Neural crest cell (in vitro differentiated cells): Measurements from ENCODE around the gene PTTG1IP. TPM values are rescaled to one million over a fixed set of nuclear protein-coding genes. Genes with fewer than 3 reads are reported as not detected.

Experiments used
- DNase-seq: peaks from one replicate; pipeline ENCODE4 v3.0.0; 2021; ENCODE audit warnings: low read depth, mixed read lengths, low spot score
- H3K27ac Mint-ChIP-seq: one replicate; pipeline ENCODE4 v1.8.0; 2021; ENCODE audit warnings: mild to moderate bottlenecking, mixed read lengths; ENCODE audit not compliant: unreplicated experiment
- H3K27me3 Mint-ChIP-seq: 2 replicates; pipeline ENCODE4 v1.8.0; 2021; ENCODE audit warnings: low read depth, mild to moderate bottlenecking, mixed read lengths
- H3K36me3 Mint-ChIP-seq: 2 replicates; pipeline ENCODE4 v1.8.0; 2021; ENCODE audit warnings: low read depth, mild to moderate bottlenecking, mixed read lengths
- H3K4me1 Mint-ChIP-seq: 2 replicates; pipeline ENCODE4 v1.8.0; 2021; ENCODE audit warnings: mixed read lengths
- H3K4me3 Mint-ChIP-seq: one replicate; pipeline ENCODE4 v1.8.0; 2021; ENCODE audit warnings: mild to moderate bottlenecking, mixed read lengths
- H3K9me3 Mint-ChIP-seq: 2 replicates; pipeline ENCODE4 v1.8.0; 2021; ENCODE audit warnings: mixed read lengths
- CTCF ChIP-seq: fragments of 200-600 bp; sonication (generic); conservative IDR thresholded peaks from 2 replicates; pipeline ENCODE4 v1.5.0; 2021; ENCODE audit warnings: antibody characterized with exemption, mild to moderate bottlenecking
- total RNA-seq: library from RNA; stranded (reverse); gene quantifications from 2 replicates; pipeline ENCODE4 v1.2.1, GENCODE V29; 2021

Gene PTTG1IP
- total RNA-seq, 1 donor from 2014 or later = 164 TPM

DNA sequence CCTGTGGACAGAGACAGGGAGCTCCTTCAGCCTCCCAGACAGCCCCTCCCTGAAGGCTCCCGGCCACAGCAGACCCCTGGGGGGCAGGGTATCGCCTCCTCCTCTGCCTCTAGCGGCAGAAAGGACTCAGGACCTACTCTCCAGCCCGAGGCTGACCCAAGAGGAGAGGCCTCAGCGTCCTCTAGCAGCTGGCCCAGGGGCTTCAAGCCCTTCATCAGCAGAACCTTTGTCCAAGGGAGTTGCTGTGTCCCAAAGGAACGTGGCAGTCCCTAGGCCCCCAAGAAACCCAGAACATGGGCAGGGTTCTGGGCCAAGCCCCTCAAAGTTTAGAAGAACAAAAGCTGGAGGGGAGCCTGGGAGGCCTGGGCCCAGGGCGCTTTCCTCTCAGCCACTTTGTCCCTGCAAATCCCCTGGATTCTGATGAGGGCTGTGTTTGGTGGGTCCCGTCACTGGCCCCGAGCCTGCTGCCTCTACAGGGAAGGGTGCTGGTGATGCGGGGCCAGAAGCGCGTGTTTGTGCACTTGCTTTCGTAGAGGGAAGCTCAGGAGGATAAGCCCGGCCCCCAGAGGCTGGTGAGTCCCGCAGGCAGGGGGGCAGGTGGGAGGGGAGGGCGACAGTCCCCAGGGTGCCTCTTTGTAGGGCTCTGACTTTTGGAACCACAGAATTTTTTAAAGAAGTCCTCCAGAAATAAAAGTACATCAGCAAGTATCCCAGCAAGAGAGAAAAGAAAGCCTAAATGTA lies 33.9 kb upstream of the PTTG1IP start:
- H3K27me3 Mint-ChIP-seq = peaks cover 4% of the 10 kb centered on the region
- no peak overlapping the region for H3K27ac Mint-ChIP-seq
- no peaks in the 10 kb centered on the region for H3K36me3 Mint-ChIP-seq
- DNase-seq = no peak
- TF ChIP-seq CTCF = no peak
- H3K9me3 Mint-ChIP-seq = no peaks in the 10 kb centered on the region
- H3K4me1 Mint-ChIP-seq = peaks cover 5% of the 10 kb centered on the region
- H3K4me3 Mint-ChIP-seq = no peak overlapping the region

DNA sequence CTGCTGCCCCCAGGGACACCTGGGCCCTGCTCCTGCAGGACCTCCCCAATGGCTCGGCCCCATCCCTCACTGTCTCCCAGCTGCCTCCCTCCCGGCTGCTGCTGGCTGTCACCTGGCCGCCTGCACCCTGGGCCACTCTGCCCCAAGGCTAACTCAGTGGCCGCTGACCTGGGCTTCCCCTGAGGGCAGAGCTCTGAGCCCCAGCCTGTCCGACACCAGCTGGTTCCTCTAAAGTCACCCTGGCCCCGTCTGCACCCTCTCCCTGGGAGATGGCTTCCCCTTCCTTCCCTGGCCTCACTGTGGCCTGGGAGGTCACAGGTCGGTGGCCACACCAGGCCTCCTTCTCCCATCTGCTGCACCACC lies 32.2 kb upstream of the PTTG1IP start:
- DNase-seq = no peak
- Mint-ChIP-seq H3K9me3 (no peaks in the 10 kb centered on the region), H3K4me3 (no peak overlapping the region), H3K36me3 (no peaks in the 10 kb centered on the region), H3K4me1 (peaks cover 5% of the 10 kb centered on the region), H3K27me3 (peaks cover 4% of the 10 kb centered on the region), H3K27ac (no peak overlapping the region)
- no peak for TF ChIP-seq CTCF

GRCh38 chr21:44905016-44905727 lies 31.7 kb upstream of the PTTG1IP start:
- peaks cover 4% of the 10 kb centered on the region for H3K27me3 Mint-ChIP-seq
- no peaks in the 10 kb centered on the region for H3K36me3 Mint-ChIP-seq
- H3K9me3 Mint-ChIP-seq = no peaks in the 10 kb centered on the region
- H3K4me1 Mint-ChIP-seq = peaks cover 5% of the 10 kb centered on the region
- H3K4me3 Mint-ChIP-seq = no peak overlapping the region
- H3K27ac Mint-ChIP-seq = no peak overlapping the region
- DNase-seq = no peak
- TF ChIP-seq CTCF = no peak

- TF ChIP-seq CTCF = no peak
- H3K4me1 Mint-ChIP-seq = peaks cover 5% of the 10 kb centered on the region
- peak overlapping the region; percentile 64 for H3K27ac Mint-ChIP-seq
- H3K36me3 Mint-ChIP-seq = no peaks in the 10 kb centered on the region
- no peaks in the 10 kb centered on the region for H3K9me3 Mint-ChIP-seq
- H3K4me3 Mint-ChIP-seq = no peak overlapping the region
- H3K27me3 Mint-ChIP-seq = peaks cover 4% of the 10 kb centered on the region
- no peak for DNase-seq
These were observed 30.8 kb upstream of the PTTG1IP start for GRCh38 chr21:44904141-44904923.

GRCh38 chr21:44903689-44904088 lies 30.2 kb upstream of the PTTG1IP start:
- Mint-ChIP-seq H3K36me3 (no peaks in the 10 kb centered on the region), H3K4me1 (peaks cover 5% of the 10 kb centered on the region), H3K4me3 (no peak overlapping the region), H3K27me3 (peaks cover 4% of the 10 kb centered on the region), H3K9me3 (no peaks in the 10 kb centered on the region), H3K27ac (no peak overlapping the region)
- no peak for TF ChIP-seq CTCF
- no peak for DNase-seq
